Bone marrow (tissue), 2 donors: ENCODE data around the gene COP1.

Experiments
- DNase-seq, 2 donors: peaks; one replicate each; lab custom pipeline; 2025; lab: John Stamatoyannopoulos, UW

Gene COP1

DNA sequence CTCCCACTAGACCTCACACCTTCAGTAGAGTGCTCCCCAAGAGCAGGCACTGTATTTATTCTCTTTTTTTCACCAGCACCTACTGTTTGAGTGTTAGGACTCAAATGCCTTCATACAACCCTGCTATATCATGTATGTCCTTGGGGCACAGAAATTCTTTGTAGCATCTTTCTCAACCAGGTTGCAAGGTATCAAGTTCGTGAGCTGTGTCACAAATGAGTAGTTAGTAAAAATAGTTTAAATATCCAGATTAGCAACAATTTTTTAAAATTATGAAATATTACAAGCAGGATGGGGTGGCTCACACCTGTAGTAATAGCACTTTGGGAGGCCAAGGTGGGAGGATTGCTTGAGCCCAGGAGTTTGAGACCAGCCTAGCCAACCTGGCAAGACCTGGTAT is 311.1 kb downstream of the COP1 start:
- no peak for DNase-seq
